BLaER1 treated with 17β-estradiol and CSF1 and Interleukin-3, amounts not matched to agents 10 nM and 100 nM (cell line): ENCODE results near the gene OPRL1.

Source experiments
- H3K27ac ChIP-seq, 11 experiments: shearing (Covaris generic); formaldehyde crosslinking; 2 replicates each; pipeline ENCODE4 v1.8.1; 2022
- H3K27me3 ChIP-seq, 11 experiments: shearing (Covaris generic); formaldehyde crosslinking; 2 replicates each; pipeline ENCODE4 v1.8.1; 2022
- H3K36me3 ChIP-seq, 11 experiments: shearing (Covaris generic); formaldehyde crosslinking; 2 replicates each; pipeline ENCODE4 v1.8.1; 2022
- H3K4me1 ChIP-seq, 10 experiments: shearing (Covaris generic); formaldehyde crosslinking; 2 replicates each; pipeline ENCODE4 v1.8.1; 2022
- H3K4me2 ChIP-seq, 11 experiments: shearing (Covaris generic); formaldehyde crosslinking; 2 replicates each; pipeline ENCODE4 v1.8.1; 2022
- H3K4me3 ChIP-seq, 10 experiments: shearing (Covaris generic); formaldehyde crosslinking; 2 replicates each; pipeline ENCODE4 v1.8.1; 2022
- H3K9ac ChIP-seq, 11 experiments: shearing (Covaris generic); formaldehyde crosslinking; 2 replicates each; pipeline ENCODE4 v1.8.1; 2022
- H3K9me3 ChIP-seq, 11 experiments: shearing (Covaris generic); formaldehyde crosslinking; replicated peaks in 1 of 11; 2 replicates each; pipeline ENCODE4 v1.8.1; 2022
- H4K20me1 ChIP-seq, 11 experiments: shearing (Covaris generic); formaldehyde crosslinking; 2 replicates each; pipeline ENCODE4 v1.8.1; 2022
- Cebpa-rat ChIP-seq, 11 experiments: shearing (Covaris generic); IDR thresholded peaks; 2 replicates each; pipeline ENCODE4 v1.8.1; 2022

OPRL1 gene

DNA sequence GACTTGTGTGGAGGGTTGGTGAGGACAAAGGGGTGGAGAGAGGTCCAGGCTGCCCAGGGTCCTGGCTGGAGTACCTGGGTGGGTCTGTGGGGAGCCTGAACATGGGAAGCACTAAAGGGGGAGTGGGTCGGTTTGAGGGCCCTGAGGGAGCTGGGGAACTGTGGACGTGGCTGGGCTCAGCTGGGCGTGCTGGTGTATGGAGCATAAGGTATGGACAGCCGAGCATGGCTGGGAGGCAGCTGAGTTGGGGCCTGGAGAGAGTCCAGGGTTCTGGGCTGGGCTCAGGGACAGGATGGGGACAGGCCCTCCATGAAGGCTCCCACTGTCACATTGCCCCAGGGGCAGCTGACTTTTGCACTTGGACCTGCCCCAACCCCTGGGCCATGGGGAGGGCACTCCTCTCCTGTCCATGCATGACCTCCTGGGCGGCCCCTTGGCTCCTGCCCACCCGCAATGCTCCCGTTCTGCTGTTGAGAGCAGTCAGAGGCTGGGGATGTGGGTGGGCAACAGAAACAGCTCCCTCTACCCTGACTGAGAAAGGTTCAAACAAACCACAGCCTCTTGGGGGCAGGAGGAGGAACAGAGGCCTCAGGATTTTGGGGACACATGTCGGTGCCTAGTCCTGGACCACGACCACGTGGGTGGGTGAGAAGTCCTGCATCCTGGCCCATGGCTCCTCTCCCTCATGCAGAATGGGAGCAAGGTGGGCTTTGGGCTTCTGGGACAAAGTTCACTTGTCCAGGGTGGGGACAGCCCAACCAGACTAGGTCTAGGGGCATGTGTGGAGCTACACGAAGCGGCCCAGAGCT lies 39.4 kb upstream of the OPRL1 start:
- peaks cover 62 to 96% (median 84%) of the 10 kb centered on the region in 10 experiments for H3K4me1 ChIP-seq
- H3K27ac ChIP-seq, result peak overlapping the region in 5 of 11 experiments; percentile 15 to 81 (median 70); a peak in 11 of 22 replicates
- H3K27me3 ChIP-seq, result peaks cover 69 to 85% (median 77%) of the 10 kb centered on the region in 11 experiments
- H3K9me3 ChIP-seq, result no peaks in the 10 kb centered on the region
- TF ChIP-seq Cebpa-rat (IDR thresholded peaks at IDR 0.05), result no peak
- peak overlapping the region; percentile 95 to 100 (median 99); a peak in 21 of 22 replicates for H3K4me2 ChIP-seq
- H3K4me3 ChIP-seq, result peak overlapping the region in 3 of 10 experiments; percentile 57 to 73 (median 57); a peak in 3 of 20 replicates
- peaks cover 0 to 7% (median 0%) of the 10 kb centered on the region in 11 experiments; a peak in 5 of 22 replicates for H3K36me3 ChIP-seq
- peaks cover 0 to 37% (median 21%) of the 10 kb centered on the region in 11 experiments; a peak in 17 of 22 replicates for H4K20me1 ChIP-seq
- peak overlapping the region in 5 of 11 experiments; percentile 41 to 78 (median 76); a peak in 6 of 22 replicates for H3K9ac ChIP-seq

DNA sequence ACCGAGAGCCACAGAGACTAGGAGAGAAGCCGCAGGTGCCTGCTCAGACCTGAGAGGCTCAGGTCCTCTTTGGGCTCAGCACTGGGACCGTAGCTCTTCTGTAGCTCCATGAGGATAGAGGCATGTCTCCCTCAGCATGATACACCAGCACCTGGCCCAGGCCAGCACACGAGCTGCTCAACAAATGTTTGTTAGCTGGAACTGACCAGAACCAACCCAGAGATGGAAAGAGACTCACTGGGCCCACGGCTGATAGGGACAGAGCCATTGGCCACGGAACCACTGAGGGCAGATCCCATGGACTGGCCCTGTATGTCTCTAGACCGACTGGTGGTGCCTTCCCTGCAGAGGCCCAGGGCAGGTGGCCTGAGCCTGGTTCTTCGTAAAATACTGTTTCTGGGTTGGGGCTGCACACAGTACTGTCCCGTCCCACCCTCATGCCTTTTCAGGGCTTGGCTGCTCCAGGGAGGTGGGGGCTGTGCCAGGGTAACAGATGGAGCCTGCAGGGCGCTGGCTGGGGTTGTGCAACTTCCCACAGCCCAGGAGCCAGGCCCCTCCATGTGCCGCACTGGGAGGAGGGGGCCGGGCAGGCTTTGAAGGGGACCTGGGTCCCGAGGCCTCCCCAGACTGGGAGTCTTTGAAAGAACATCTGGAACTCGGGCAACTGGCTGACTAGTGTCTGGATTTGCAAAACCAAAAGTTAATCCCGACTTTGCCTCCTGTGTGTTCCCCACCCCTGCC lies 38.7 kb upstream of the OPRL1 start:
- peaks cover 0 to 29% (median 13%) of the 10 kb centered on the region in 11 experiments; a peak in 17 of 22 replicates for H4K20me1 ChIP-seq
- peak overlapping the region in 7 of 10 experiments; percentile 2 to 73 (median 58); a peak in 11 of 20 replicates for H3K4me3 ChIP-seq
- peaks cover 72 to 93% (median 85%) of the 10 kb centered on the region in 11 experiments for H3K27me3 ChIP-seq
- TF ChIP-seq Cebpa-rat (IDR thresholded peaks at IDR 0.05), result peak in 6 of 11 experiments; percentile 40 to 88 (median 63); a peak in 9 of 22 replicates
- H3K9ac ChIP-seq, result peak overlapping the region in 8 of 11 experiments; percentile 41 to 80 (median 76); a peak in 14 of 22 replicates
- H3K27ac ChIP-seq, result peak overlapping the region in 7 of 11 experiments; percentile 69 to 81 (median 79); a peak in 13 of 22 replicates
- peak overlapping the region; percentile 95 to 100 (median 99) for H3K4me2 ChIP-seq
- no peaks in the 10 kb centered on the region for H3K9me3 ChIP-seq
- no peaks in the 10 kb centered on the region for H3K36me3 ChIP-seq
- peaks cover 57 to 95% (median 76%) of the 10 kb centered on the region in 10 experiments for H3K4me1 ChIP-seq

DNA sequence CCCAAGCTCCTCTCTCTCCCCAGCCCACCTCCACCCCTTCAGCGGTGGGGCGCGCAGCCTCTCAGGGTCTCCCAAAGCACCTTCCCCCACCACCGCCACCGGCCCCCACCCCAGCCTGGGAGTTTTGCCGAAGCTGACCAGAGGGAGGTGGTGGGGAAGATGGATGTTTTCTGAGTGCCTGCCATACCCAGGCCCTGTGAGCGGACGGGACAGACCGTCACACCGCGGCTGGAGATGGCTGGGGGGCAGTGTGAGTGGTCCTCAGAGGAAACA lies 38.2 kb upstream of the OPRL1 start:
- TF ChIP-seq Cebpa-rat (IDR thresholded peaks at IDR 0.05), result no peak
- peak overlapping the region; percentile 60 to 85 (median 73); a peak in 20 of 22 replicates for H3K9ac ChIP-seq
- H4K20me1 ChIP-seq, result peaks cover 0 to 26% (median 8%) of the 10 kb centered on the region in 11 experiments; a peak in 17 of 22 replicates
- no peaks in the 10 kb centered on the region for H3K36me3 ChIP-seq
- H3K4me3 ChIP-seq, result peak overlapping the region; percentile 44 to 73 (median 57)
- H3K4me2 ChIP-seq, result peak overlapping the region; percentile 95 to 100 (median 99)
- peak overlapping the region in 9 of 11 experiments; percentile 69 to 81 (median 77); a peak in 20 of 22 replicates for H3K27ac ChIP-seq
- peaks cover 72 to 94% (median 90%) of the 10 kb centered on the region in 11 experiments for H3K27me3 ChIP-seq
- H3K4me1 ChIP-seq, result peaks cover 52 to 90% (median 71%) of the 10 kb centered on the region in 10 experiments
- no peaks in the 10 kb centered on the region for H3K9me3 ChIP-seq

DNA sequence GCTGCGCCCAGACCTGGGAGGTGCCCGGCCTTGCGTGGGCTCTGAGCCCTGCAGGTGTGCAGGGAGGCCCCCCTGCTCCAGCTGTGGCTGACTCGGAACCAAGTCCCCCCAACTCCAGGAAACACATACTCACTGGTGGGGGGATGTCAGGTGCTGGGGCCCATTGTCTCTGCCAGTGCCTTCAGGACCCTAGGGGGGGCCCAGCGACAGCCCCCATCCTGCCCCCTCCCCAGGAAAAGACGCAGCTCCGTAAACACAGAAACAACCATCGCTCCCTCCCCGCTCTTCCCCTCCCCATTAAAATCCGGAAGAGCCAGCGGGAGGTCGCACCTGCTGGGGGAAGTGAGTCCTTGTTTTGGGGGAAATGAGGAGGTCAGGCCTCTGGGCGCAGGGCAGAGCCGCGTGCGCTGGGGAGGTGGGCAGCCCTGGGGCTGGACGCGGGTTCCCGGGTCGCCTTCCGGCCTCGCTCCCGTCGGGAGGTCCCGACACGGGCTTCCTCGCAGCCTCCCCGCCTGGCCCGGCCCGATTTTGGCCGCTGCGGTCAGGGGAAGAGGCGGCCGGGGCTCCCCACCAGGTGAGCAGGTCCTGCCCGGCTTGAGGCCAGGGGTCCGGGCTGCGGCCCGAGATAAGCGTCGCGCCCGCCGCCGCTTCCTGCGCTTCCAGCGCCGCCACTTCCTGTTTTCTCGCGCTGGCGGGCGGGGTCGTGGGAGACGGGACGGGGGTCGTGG lies 37.7 kb upstream of the OPRL1 start:
- peaks cover 72 to 94% (median 91%) of the 10 kb centered on the region in 11 experiments for H3K27me3 ChIP-seq

DNA sequence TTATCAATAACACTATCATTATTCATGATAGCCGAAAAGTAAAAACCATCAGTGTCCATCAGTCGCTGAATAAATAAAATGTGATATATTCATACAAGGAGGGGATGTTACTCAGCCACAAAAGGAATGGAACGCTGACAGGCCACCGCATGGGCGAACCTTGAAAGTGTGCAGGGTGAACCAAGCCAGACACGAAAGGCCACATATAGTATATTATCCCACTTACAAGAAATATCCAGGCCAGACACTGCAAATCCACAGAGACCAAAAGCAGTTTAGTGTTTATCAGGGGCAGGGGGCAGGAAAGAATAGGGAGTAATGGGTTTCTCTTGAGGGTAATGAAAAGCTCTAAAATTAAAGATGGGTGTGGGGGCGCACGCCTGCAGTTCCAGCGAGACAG lies 36.1 kb upstream of the OPRL1 start:
- H3K4me3 ChIP-seq, result no peak overlapping the region
- 0 out of 22 replicates have a peak overlapping the region, but pooled peaks of 2 of the 11 experiments have one; percentile 51 to 52 for H3K4me2 ChIP-seq
- H4K20me1 ChIP-seq, result peaks cover 0 to 27% (median 6%) of the 10 kb centered on the region in 11 experiments; a peak in 12 of 22 replicates
- peaks cover 73 to 94% (median 92%) of the 10 kb centered on the region in 11 experiments for H3K27me3 ChIP-seq
- no peaks in the 10 kb centered on the region for H3K36me3 ChIP-seq
- H3K27ac ChIP-seq, result no peak overlapping the region
- no peak for TF ChIP-seq Cebpa-rat (IDR thresholded peaks at IDR 0.05)
- H3K9ac ChIP-seq, result no peak overlapping the region
- H3K9me3 ChIP-seq, result no peaks in the 10 kb centered on the region
- H3K4me1 ChIP-seq, result peaks cover 42 to 81% (median 60%) of the 10 kb centered on the region in 10 experiments

More for the DNA sequence above, 37.7 kb upstream of the OPRL1 start:
- peak overlapping the region; percentile 44 to 73 (median 57) for H3K4me3 ChIP-seq
- no peaks in the 10 kb centered on the region for H3K36me3 ChIP-seq
- H3K9me3 ChIP-seq, result no peaks in the 10 kb centered on the region
- TF ChIP-seq Cebpa-rat (IDR thresholded peaks at IDR 0.05), result no peak
- peaks cover 0 to 25% (median 3%) of the 10 kb centered on the region in 11 experiments; a peak in 16 of 22 replicates for H4K20me1 ChIP-seq
- H3K9ac ChIP-seq, result peak overlapping the region; percentile 60 to 85 (median 73)
- H3K4me1 ChIP-seq, result peaks cover 52 to 85% (median 66%) of the 10 kb centered on the region in 10 experiments
- peak overlapping the region; percentile 95 to 100 (median 99) for H3K4me2 ChIP-seq
- peak overlapping the region; percentile 69 to 81 (median 76); a peak in 21 of 22 replicates for H3K27ac ChIP-seq

DNA sequence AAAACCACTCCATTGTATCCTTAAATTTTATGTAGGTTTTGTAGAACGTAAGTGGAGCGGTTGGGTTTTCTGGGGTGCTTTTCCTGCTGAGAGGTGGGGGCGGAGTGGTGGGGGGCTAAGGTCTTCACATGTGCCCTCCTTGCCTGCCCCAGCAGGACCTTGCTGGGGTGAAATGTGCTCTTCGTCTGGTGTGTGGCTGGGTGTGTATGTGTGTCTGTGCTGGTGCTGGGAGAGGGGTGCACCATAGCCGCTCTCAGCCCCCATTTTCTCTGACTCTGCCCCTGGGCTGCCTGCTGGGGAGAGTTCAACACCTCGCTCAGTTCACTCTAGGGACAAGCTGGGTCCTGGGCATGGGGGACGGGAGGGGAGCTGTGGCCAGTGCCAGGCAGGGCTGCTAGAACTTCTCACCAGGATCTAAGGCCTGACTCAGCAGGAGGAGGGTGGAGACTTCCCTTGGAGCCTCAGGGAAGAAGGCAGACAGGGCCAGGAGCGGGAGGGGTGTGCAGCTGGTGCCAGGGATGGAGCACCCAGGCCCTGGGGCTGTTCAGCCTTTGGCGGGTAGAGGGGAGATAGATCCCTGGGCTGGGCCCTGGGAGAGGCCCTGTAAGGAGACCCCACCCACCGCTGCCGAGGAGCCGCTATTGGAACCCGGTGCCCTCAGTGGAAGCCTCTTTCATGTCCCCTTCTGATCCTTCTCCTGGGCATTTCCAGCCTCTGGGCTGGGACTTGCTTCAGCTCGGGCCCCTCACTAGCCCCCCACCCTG lies 35.2 kb upstream of the OPRL1 start:
- Histone ChIP-seq H3K9ac (no peak overlapping the region; a peak in 1 of 22 replicates), H4K20me1 (peaks cover 0 to 27% (median 6%) of the 10 kb centered on the region in 11 experiments; a peak in 12 of 22 replicates), H3K4me2 (peak overlapping the region in 10 of 11 experiments; percentile 7 to 72 (median 40); a peak in 14 of 22 replicates), H3K4me1 (peaks cover 33 to 73% (median 53%) of the 10 kb centered on the region in 10 experiments), H3K27me3 (peaks cover 78 to 97% (median 95%) of the 10 kb centered on the region in 11 experiments), H3K9me3 (no peaks in the 10 kb centered on the region), H3K36me3 (no peaks in the 10 kb centered on the region), H3K4me3 (no peak overlapping the region), H3K27ac (no peak overlapping the region)
- no peak for TF ChIP-seq Cebpa-rat (IDR thresholded peaks at IDR 0.05)

DNA sequence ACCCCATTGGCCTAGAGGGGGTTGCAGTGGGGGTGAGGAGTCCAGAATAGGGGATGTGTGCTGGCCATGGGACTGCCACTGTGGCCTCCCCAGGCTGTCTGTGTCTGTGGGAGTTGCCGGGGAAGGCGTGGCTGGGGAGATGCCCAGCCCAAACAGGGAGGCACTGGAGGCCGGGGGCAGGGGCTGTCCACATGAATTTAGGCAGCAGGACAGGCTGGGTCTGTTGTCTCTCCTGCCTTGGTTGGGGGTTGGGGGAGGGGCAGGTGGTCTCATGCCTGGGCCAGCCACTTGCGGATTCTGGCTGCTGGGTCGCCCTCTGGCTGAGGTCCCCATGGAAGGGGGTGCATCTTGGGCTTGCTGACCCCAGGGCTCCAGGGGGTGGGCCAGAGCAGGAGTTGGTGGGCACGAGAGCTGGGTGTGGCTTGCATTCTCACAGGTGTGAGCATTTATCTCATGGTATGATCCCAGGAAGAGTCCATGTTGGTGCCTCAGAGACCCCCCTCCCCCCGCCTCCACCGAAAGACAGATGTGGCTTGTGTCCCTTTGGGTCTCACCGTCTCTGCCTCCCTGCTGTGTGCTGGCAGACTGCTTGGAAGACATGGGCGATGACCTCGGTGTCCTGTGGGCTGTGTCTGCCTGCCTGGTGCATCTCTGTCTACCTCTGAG lies 34.4 kb upstream of the OPRL1 start:
- peaks cover 0 to 34% (median 6%) of the 10 kb centered on the region in 11 experiments; a peak in 12 of 22 replicates for H4K20me1 ChIP-seq
- H3K9ac ChIP-seq, result no peak overlapping the region
- H3K4me3 ChIP-seq, result no peak overlapping the region
- TF ChIP-seq Cebpa-rat (IDR thresholded peaks at IDR 0.05), result no peak
- no peaks in the 10 kb centered on the region for H3K9me3 ChIP-seq
- peaks cover 33 to 73% (median 53%) of the 10 kb centered on the region in 10 experiments for H3K4me1 ChIP-seq
- H3K27me3 ChIP-seq, result peaks cover 78 to 97% (median 95%) of the 10 kb centered on the region in 11 experiments
- no peaks in the 10 kb centered on the region for H3K36me3 ChIP-seq
- no peak overlapping the region for H3K27ac ChIP-seq
- H3K4me2 ChIP-seq, result peak overlapping the region in 9 of 11 experiments; percentile 10 to 72 (median 55); a peak in 13 of 22 replicates
